IPS DF 6.9 (cell line): ENCODE data around the gene TRIL.
A peak's percentile ranks its signal among the peaks of the same experiment; 100 is the strongest.

Experiments used
- DNase-seq: peaks from one replicate; pipeline ENCODE4 v3.0.0-alpha.2; 2013; ENCODE audit warnings: low read depth, low spot score
- H3K27ac ChIP-seq: one replicate; pipeline ENCODE4 v1.5.1; 2013; ENCODE audit warnings: low read length, control low read depth
- H3K27me3 ChIP-seq: 2 replicates; pipeline ENCODE4 v1.6.1; 2013; ENCODE audit warnings: mild to moderate bottlenecking, low read length; ENCODE audit not compliant: control insufficient read depth, insufficient read depth
- H3K36me3 ChIP-seq: 2 replicates; pipeline ENCODE4 v1.6.1; 2013; ENCODE audit warnings: low read length; ENCODE audit not compliant: control insufficient read depth, insufficient read depth
- H3K4me1 ChIP-seq: 2 replicates; pipeline ENCODE4 v1.6.1; 2013; ENCODE audit warnings: low read length; ENCODE audit not compliant: control insufficient read depth, insufficient read depth
- H3K4me3 ChIP-seq: 2 replicates; pipeline ENCODE4 v1.5.1; 2013; ENCODE audit warnings: mild to moderate bottlenecking, low read length
- H3K9me3 ChIP-seq: 2 replicates; pipeline ENCODE4 v1.6.1; 2013; ENCODE audit warnings: low read length, inconsistent platforms; ENCODE audit not compliant: control insufficient read depth, insufficient read depth
- WGBS: extraction: QIAGEN DNeasy Blood & Tissue Kit; methylation state at CpG from one replicate; pipeline ENCODE4 v1.1.7; 2013; ENCODE audit warnings: mixed read lengths, missing lambda C conversion rate; ENCODE audit not compliant: insufficient read length, insufficient coverage; 5-methylcytosine and 5-hydroxymethylcytosine counted together

The TRIL gene

DNA sequence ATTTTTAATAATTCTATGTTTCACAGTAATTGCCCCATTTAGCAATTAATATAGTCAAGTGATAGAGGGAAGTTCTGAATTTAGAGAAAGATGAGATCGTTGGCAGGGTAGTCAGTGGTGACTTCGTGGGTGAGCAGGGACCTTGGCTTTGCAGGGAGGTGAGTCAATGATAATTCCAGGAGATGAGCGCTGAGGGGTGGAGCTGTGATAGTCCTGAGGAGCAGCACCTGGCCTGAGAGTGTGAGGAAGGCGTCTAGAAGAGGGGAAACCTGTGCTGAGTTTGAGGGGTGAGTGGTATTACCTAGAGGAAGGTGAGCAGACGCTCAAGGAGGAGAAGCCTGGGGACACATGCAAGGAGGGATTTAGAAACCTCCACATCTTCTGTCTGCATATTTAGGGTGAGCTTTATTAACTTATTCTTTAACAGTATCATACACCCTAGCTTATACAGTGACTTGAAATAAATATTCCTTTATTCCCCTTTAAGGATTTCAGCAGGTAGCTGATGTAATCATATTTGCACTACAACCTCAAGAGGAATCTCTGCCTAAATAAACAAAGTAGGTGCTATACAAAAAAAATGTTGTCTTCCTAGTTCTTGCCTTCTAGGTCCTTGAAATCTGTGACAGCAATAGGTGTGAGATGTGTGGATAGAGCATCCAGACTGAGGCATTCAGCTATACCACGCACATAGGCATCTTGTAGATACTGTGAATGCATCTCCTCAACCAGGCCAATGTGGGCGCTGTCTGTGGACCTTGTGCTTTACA is 2.1 kb upstream of the TRIL start:
- no CpG with 5 or more reads among the region's 7 CpGs for whole genome bisulfite sequencing
- no peak overlapping the region for H3K4me3 ChIP-seq
- peaks cover 16% of the 10 kb centered on the region for H3K27me3 ChIP-seq
- H3K9me3 ChIP-seq, result no peaks in the 10 kb centered on the region
- DNase-seq, result no peak
- no peak overlapping the region for H3K27ac ChIP-seq
- H3K36me3 ChIP-seq, result no peaks in the 10 kb centered on the region
- peaks cover 2% of the 10 kb centered on the region for H3K4me1 ChIP-seq

DNA sequence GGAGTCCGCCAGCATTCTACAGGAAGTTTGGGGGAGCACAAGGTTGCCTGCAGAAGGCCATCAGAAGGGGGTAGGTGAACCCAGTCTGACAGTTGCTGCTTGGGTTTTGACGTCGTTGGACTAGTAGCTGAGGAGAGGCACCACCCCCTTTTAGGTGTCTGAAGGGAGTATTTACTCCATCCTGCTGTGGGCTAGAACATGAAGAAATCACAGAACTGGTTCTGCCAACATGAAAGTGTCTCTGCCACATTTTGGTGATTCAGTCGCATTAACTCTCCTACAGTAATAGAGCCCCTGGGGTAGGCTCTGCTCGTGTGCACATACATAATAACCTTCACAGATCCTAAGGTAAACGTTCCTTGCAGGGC is 834 bp upstream of the TRIL start:
- H3K36me3 ChIP-seq, result no peaks in the 10 kb centered on the region
- H3K4me3 ChIP-seq, result peak overlapping the region; percentile 45; the same call in 1 of the 2 replicates
- no peaks in the 10 kb centered on the region for H3K9me3 ChIP-seq
- H3K4me1 ChIP-seq, result peaks cover 2% of the 10 kb centered on the region
- DNase-seq, result no peak
- H3K27me3 ChIP-seq, result peaks cover 16% of the 10 kb centered on the region
- no peak overlapping the region for H3K27ac ChIP-seq
- no CpG with 5 or more reads among the region's 6 CpGs for WGBS

DNA sequence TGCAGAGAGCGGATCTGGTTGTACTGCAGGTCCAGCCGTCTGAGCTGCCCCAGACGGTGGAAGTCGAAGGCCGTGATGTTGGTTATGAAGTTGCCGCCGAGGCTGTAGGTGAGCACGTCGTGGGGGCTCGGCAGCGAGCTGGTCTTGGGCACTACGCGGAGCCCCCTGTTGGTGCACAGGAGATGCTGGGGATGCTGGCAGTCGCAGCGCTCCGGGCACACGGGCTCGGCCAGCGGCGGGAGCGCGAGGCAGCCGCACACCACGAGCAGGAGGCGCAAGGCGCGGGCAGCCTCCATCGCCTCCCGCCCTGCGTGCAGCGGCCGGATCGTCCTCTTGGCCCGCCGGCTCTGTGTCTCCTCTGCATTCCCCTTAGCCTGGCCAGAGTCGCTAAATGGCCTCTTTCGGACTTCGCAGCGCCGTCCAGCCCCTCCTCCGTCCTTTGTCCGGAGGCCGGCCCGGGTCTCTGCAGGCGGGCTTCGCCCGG is 337 bp downstream of the TRIL start:
- H3K27me3 ChIP-seq, result peaks cover 16% of the 10 kb centered on the region
- WGBS, result no CpG with 5 or more reads among the region's 47 CpGs
- H3K4me1 ChIP-seq, result peaks cover 2% of the 10 kb centered on the region

DNA sequence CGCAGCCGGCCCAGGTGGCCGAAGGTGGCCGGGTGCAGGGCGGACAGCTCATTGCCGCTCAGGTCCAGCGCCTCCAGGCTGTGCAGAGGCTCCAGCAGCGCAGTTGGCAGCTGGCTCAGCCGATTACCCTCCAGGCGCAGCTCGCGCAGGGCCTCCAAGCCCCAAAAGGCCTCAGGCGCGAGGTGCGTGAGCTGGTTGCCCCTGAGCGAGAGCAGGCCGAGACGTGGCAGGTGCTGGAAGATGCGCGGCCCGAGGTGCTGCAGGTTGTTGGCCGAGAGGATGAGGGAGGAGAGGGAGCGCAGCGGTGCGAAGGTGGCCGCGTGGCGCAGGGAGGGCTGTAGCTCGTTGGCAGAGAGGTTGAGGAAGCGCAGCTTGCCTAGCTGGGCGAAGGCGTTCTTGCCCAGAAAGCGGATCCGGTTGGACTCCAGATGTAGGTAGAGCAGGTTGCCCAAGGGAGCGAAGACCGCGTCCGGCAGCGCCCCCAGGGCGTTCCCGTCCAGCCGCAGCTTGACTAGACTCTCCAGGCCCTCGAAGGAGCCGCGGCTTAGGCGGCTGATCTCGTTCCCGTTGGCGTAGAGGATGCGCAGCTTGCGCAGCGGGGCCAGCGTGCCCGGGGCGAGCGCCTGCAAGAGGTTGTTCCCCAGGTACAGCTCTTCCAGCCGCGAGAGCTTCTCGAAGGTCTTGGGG is 923 bp downstream of the TRIL start:
- Histone ChIP-seq H3K36me3 (no peaks in the 10 kb centered on the region), H3K9me3 (no peaks in the 10 kb centered on the region), H3K27me3 (peaks cover 16% of the 10 kb centered on the region), H3K4me1 (peaks cover 2% of the 10 kb centered on the region), H3K27ac (no peak overlapping the region), H3K4me3 (peak overlapping the region; percentile 45; the same call in 1 of the 2 replicates)
- WGBS, result no CpG with 5 or more reads among the region's 59 CpGs
- DNase-seq, result no peak

More for the DNA sequence above, 337 bp downstream of the TRIL start:
- no peak for DNase-seq
- Histone ChIP-seq H3K36me3 (no peaks in the 10 kb centered on the region), H3K27ac (no peak overlapping the region), H3K9me3 (no peaks in the 10 kb centered on the region), H3K4me3 (peak overlapping the region; percentile 45; the same call in 1 of the 2 replicates)

DNA sequence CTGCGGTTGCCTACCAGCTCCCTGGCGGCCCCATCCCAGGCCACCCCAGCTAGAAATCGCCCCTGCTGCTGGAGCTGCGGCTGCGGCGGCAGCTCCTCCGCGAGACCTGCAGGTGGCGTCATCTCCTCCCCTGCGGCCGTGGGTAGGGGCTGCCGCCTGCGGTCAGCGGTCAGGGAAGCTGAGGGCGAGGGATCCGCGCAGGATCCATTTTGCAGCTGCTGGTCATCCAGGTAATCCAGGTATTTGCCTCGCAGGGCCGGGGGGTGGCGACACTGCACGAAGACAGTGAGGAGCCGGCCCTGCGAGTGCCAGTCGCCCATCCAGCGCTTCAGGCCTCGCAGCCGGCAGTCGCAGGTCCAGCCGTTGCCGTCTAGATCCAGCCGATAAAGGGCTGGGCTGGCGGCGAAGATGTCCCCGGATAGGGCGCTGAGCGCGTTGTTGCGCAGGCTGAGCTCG is 1.5 kb downstream of the TRIL start:
- no peak overlapping the region for H3K27ac ChIP-seq
- H3K4me1 ChIP-seq, result peaks cover 2% of the 10 kb centered on the region
- peak overlapping the region; percentile 45; the same call in 1 of the 2 replicates for H3K4me3 ChIP-seq
- no peaks in the 10 kb centered on the region for H3K9me3 ChIP-seq
- WGBS, result no CpG with 5 or more reads among the region's 39 CpGs
- DNase-seq, result no peak
- peaks cover 16% of the 10 kb centered on the region for H3K27me3 ChIP-seq
- H3K36me3 ChIP-seq, result no peaks in the 10 kb centered on the region

DNA sequence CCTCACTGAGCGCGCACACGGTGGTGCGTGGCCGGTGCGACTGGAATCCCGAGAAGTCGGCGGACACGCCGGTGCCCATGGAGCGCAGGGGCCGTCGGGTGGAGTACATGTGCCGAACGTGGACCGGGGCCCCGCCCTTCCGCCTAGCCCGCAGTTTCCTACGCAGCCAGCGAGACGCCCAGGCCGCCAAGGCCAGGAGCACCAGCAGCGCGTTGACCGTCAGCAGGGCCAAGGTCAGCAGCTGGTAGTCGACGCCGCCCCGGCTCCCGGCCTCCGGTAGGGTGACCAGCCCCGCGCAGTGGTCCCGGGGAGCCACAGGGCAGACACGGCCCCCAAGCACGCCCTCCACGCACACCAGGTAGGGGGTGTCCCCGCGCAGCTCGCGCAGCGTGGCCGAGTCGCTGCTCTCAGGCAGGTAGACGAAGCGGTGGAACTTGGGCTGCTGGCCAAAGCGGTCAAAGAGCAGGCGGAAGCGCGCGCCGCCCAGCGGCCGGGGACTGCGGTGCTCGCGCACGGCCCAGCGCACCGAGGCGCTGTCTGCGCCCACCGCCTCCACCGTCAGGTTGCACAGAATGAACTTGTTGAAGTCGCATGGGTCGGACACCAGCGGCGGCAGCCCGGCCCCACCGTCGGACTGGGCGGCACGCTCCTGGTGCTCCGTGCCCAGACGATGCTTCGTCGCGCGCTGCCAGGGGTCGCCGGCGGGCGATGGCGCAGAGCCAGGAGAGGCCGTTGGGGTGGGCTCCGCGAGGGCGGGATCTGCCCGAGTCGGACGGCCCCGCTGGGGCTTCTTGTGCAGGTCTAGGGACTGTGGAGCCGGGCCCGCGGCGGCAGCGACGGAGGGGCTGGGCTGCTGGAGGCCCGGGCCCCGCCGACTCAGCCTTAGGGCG is 2.2 kb downstream of the TRIL start:
- DNase-seq, result no peak
- WGBS, result no CpG with 5 or more reads among the region's 104 CpGs
- Histone ChIP-seq H3K27me3 (peaks cover 16% of the 10 kb centered on the region), H3K36me3 (no peaks in the 10 kb centered on the region), H3K4me3 (peak overlapping the region; percentile 45; the same call in 1 of the 2 replicates), H3K9me3 (no peaks in the 10 kb centered on the region), H3K27ac (no peak overlapping the region), H3K4me1 (peaks cover 2% of the 10 kb centered on the region)

DNA sequence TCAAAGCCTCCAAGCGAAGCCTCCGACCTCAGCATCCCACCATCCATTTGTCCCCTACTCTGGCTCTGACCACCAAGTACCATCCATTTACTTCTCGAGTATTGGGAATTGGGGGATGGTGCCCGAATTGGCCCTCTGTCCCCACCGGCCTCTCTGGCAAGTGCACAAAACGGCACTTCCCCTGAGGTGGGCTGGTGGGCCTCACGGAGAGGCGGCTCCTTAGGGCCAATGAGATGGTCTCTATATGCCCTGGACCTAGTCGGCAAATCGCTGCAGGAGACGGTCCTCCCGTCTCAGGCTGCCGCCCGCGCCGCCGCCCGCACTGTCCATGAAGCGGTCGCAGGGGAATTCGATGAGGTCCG is 2.8 kb downstream of the TRIL start:
- DNase-seq, result no peak
- Histone ChIP-seq H3K36me3 (no peaks in the 10 kb centered on the region), H3K27ac (no peak overlapping the region), H3K4me3 (peak overlapping the region; percentile 45; the same call in 1 of the 2 replicates), H3K9me3 (no peaks in the 10 kb centered on the region), H3K4me1 (peaks cover 2% of the 10 kb centered on the region), H3K27me3 (peaks cover 16% of the 10 kb centered on the region)
- no CpG with 5 or more reads among the region's 22 CpGs for WGBS

DNA sequence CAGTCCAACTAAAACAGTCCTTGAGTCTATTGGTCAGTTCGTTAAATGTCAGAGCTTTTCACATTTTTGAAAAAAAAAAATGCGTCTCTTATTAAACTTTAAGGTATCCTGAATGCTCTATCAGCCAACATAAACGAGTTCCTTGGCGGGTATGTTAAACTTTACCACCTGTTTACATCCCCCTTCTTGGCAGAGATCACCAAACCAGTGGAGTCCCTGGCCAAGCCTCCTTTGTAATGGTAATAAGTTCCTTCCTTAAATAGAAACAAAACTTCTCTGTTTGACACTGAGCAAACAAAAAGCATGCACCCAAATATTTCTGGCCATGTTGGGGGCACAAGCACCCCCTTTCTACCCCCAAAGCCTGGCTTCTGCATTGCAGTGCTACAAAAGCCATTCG is 3.2 kb downstream of the TRIL start:
- no peaks in the 10 kb centered on the region for H3K9me3 ChIP-seq
- peaks cover 16% of the 10 kb centered on the region for H3K27me3 ChIP-seq
- peaks cover 2% of the 10 kb centered on the region for H3K4me1 ChIP-seq
- no peak for DNase-seq
- WGBS, result no CpG with 5 or more reads among the region's 5 CpGs
- H3K36me3 ChIP-seq, result no peaks in the 10 kb centered on the region
- no peak overlapping the region; the same call in 1 of the 2 replicates for H3K4me3 ChIP-seq
- H3K27ac ChIP-seq, result no peak overlapping the region

DNA sequence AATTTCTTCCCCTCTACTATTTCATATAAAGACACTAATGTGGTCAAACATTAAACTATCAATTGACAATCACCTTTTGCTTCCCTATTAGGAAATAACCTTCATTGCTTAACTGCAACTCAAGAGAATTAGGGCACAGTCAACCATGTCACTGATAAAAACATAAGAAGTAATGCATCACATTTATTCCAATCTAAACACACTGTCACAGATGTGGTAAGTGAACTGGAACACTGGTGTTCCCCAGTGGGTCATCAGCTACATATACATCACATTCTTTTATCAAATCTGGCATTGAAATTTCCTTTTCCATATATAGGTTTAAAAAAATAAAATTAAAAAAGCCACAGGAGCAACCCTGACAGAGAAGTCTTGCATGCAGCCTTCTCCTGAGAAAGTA is 3.7 kb downstream of the TRIL start:
- H3K4me1 ChIP-seq, result peaks cover 2% of the 10 kb centered on the region
- H3K27ac ChIP-seq, result no peak overlapping the region
- no peaks in the 10 kb centered on the region for H3K36me3 ChIP-seq
- no peak overlapping the region for H3K4me3 ChIP-seq
- DNase-seq, result no peak
- H3K27me3 ChIP-seq, result peaks cover 16% of the 10 kb centered on the region
- no peaks in the 10 kb centered on the region for H3K9me3 ChIP-seq

DNA sequence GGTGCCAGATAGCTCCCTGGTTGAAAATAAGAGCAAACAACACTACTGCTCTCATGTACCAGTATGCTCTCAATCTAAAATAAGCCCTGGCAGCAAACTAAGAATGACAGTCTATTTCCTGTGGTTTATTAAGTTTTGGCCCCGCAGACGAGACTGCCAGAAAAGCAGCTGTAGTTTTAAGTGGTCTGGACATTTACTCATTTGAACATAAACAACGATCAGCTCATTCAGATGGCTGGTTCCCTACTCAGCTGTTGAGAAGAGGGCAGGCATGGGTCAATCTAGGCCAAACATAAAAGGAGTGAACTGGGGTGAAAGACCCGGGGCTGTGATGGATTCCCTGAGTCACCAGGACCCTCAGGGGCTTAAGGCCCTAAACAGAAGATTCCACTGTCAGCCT is 4.5 kb downstream of the TRIL start:
- peaks cover 2% of the 10 kb centered on the region for H3K4me1 ChIP-seq
- H3K27me3 ChIP-seq, result peaks cover 13% of the 10 kb centered on the region
- no peaks in the 10 kb centered on the region for H3K9me3 ChIP-seq
- H3K27ac ChIP-seq, result no peak overlapping the region
- DNase-seq, result no peak
- WGBS, result no CpG with 5 or more reads among the region's 4 CpGs
- no peak overlapping the region for H3K4me3 ChIP-seq
- no peaks in the 10 kb centered on the region for H3K36me3 ChIP-seq
